Gastroesophageal sphincter (tissue), 3 donors: ENCODE measurements around the gene IGFBP2.

Source experiments
- CTCF ChIP-seq, 4 experiments: fragments of 200-600 bp in 2 of 4; fragments of 450-650 bp in 2 of 4; sonication (generic) in 1 of 4; IDR thresholded peaks; one replicate each; pipeline ENCODE4 v1.5.1; 2017 to 2019; ENCODE audit warnings: antibody characterized with exemption in 4 of 4, mild to moderate bottlenecking in 2 of 4, moderate library complexity in 2 of 4
- POLR2A ChIP-seq, 2 donors: fragments of 450-650 bp; IDR thresholded peaks; one replicate each; pipeline ENCODE4 v1.6.1; 2017; ENCODE audit warnings: antibody characterized with exemption in 2 of 2, mild to moderate bottlenecking in 2 of 2, moderate library complexity in 1 of 2

GRCh38 chr2:216663106-216663505 lies 29.9 kb downstream of the IGFBP2 start:
- TF ChIP-seq CTCF (IDR thresholded peaks at IDR 0.05) (no peak), POLR2A (IDR thresholded peaks at IDR 0.05) (no peak)
